GM21825 (cell line): ENCODE measurements around the gene TTYH3.
A peak's percentile ranks its signal among the peaks of the same experiment; 100 is the strongest.

ENCODE experiments used
- ATAC-seq: cut with Tn5 transposase; IDR thresholded peaks from one replicate; pipeline ENCODE4 v1.9.1; 2021; ENCODE audit warnings: mild to moderate bottlenecking, moderate library complexity; ENCODE audit not compliant: unreplicated experiment

The TTYH3 gene

DNA sequence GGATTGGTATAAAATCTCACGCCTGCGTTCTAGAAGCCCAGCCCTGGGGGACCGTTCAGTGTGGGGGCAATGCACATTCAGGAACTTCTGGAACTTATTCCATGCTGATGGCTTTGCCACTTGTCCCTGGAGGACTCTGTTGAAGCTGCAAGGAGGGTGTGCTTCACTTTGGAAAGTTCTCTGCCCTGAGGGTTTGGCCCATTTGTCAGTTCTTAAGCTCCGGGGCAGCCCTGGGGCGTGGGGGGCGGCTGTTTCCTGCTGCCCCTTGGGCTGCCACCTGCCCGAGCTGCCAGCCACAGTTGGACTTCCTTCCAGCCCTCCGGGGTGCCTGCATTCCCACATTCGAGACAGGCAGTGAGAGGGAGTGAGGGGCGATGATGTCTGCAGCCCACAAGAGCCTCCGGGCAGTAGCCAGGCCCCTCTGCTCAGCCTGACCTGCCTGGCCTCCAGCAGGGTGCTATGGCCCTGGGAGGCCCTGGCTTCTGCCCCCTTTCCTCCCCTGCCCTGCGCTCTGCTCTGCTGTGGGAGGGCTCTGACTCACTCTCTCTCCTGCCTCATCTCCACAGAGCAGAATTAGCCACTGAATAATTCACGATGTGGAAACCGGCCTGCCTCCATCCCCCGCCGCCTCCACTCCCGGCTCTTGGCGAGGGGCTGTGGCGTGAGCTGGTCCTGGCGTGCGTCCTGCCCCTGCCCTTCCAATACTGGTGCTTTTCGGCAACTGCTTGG is 1.9 kb downstream of the TTYH3 start:
- no peak for ATAC-seq

DNA sequence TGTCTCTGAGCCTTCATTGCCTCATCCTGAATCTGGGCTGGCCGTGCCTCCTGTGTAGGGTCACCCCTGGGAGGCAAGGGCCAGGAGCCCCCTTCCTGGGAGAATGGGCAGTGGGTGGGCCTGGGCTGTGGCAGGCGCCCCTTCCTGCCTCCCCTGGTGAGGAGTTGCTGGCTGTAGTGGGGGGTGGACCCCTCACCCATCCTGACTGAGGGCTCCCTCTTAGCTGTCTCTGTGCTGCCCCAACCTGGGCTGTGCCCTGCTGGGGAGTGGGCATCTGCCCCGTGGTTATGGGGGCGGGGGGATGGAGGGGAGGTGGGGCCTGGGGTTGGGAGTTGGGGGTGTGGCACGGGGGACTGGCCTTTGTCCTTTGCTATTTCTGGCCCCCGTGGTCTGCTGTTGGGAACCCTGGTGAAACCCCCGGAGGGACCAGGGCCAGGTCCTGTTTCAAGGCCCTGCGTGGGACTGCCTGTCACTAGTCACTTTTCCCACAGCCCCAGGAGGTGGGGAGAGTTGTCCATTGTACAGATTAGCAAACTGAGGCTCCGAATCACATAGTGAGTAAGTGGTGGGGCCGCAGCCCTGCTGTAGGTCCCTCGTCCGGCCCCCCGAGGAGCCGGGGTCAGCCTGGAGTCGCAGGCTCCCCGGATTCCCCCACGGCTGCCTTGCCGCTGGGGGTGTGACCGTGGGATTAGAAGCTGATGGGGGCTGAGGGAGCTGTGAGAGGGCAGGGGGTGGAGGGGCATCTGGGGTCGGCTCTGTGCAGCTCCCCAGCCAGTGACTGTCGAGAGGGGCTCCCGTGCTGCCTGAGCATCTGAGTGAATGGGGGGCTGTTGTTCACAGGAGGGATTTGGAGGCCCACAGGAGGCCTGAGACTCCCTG is 2.7 kb downstream of the TTYH3 start:
- no peak for ATAC-seq

DNA sequence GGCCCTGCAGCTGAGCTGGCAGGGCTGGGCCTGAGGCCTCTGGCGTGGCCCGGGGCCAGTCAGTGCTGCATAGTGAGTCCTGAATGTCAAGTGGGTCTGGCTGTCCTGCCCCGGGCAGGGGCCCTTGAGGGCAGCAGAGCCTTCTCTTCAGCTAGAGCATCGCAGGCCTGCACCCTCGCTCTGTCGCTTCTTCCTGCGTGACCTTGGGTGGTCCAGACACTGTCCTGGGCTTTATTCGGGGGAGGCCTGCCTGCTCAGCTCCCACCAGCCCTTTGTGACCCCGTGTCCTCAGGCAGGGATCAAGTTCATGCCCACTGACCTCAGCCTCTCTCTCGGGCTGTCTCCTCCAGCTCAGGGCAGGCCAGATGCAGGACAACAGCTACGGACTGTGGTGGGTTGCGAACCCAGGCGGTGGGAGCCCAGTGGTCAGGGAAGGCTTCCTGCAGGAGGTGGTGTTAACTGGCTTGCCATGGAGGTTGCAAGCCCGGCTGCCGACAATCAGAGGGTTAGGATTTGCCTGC is 3.4 kb downstream of the TTYH3 start:
- no peak for ATAC-seq

DNA sequence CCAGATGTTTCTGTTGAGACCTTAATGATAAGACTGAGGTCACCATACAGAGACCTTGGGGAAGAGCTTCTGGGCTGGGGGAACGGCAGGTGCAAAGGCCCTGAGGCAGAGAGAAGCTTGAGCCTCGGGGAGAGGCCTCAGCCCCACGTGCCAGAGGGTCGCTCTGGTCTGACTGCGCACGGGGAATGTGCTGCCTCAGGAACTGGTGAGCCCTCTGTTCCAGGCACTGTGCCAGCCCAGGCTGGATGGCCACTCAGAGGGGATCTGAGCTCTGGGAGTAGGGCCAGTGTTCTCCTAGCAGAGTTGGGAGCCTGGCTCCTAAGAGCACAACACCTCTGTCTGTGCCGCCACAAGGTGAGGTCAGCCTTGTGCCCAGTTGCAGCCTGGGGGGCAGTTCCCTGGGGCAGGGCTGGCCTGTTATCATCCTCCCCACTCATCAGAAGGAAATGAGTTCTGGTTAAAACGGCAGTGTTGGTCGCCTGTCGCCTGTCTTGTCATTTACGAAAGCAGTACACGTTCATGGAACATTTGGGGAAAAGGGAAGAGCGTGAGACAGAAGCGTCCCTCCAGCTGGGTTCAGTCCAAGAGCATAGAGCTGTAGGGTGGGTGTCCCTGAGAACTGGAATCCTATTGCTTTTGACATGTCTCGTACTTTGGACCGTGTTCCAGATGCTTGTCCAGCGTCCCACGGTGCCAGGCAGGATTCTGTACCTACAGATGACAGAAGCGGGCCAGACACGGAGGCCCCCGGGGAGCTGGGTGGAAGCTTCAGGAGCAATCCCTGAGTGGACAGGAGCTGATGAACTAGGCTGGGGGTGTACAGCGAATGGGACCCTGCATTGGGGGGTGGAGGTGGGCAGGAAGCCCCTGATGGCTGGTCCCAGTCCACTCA is 4.3 kb downstream of the TTYH3 start:
- ATAC-seq = no peak

DNA sequence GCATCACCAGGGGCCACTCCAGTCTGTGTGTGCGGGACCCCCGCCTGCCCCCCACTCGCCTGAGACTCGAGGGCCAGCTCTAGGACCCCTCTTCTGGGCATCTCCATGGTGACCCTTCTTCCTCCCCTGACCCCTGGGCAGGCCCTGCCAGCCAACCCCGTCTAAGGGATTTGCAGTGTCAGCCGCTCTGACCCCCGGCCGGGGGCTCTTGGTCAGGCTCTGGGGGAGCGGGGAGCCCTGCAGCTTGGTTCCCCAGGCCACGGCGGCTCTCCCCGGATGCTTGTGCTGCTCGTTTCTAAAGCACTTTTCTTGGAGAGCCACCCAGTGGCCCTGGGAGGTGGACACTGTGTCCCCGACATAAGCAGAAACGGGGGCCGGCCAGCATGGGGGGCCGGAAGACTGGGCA is 5.3 kb downstream of the TTYH3 start:
- ATAC-seq = no peak

- no peak for ATAC-seq
Observed at GRCh38 chr7:2637505-2638223, 5.9 kb downstream of the TTYH3 start.

DNA sequence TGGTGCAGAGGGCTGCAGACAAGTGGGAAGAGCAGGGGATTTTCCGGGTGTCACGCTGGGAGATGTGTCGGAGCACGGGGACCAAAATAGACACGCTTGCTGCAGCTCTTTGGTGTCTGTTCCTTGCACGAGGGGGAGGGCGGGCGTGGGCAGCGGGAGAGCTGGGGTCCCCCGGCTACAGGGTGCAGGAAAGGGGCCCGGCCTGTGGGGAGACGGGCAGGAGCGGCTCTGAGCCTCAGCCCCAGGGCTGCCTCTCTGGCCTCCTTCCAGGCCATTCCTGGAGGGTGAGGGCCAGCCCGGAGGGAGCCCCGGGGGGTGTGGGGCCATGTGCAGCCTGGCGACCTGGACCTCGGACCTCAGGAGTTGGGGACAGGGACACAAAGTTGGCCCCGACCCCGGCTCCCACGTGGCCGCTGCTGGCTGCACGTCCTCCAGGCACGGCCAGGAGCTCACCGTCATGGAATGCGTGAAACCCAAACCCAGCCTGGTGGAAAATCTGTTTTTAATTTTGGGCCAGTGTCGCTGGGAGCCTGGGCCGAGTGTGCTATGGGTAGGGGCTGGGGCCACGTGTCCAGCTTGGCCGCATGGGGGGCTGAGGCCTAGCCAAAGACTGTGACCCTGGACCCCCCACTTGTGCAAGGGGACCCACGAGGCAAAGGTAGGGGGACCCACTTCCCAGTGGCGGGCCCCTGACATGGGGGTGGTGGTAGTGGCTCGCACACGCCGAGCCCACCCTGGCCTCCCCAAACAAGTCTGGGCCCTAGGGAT is 6.6 kb downstream of the TTYH3 start:
- ATAC-seq = no peak

DNA sequence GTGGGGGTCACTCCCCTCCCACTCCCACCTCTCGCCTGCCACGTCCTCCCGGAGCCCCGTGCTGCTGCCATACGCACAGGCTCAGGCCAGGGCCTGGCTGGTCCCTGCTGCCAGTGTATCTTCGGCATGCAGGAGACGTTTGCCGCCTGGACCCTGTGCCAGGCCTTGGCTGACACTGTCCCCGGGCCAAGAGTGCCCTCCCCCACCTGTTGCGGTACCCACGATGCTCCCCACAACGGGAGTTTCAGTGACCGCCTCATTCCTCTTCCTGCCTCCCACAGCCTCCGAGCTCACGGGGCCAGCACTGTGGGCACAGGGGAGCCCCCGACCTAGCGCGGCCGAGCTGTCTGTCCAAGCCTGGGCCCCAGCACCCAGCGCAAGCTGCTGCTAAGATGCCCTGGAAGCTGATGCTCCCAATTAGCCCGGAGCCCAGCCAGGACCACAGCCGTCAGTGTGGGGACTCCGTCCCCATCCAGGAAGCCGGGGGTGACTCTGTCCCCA is 7.4 kb downstream of the TTYH3 start:
- no peak for ATAC-seq

GRCh38 chr7:2639695-2640481 is 8.1 kb downstream of the TTYH3 start:
- ATAC-seq = no peak

GRCh38 chr7:2640482-2640830 is 8.7 kb downstream of the TTYH3 start:
- ATAC-seq = no peak

GRCh38 chr7:2640846-2641316 is 9.1 kb downstream of the TTYH3 start:
- ATAC-seq = no peak

DNA sequence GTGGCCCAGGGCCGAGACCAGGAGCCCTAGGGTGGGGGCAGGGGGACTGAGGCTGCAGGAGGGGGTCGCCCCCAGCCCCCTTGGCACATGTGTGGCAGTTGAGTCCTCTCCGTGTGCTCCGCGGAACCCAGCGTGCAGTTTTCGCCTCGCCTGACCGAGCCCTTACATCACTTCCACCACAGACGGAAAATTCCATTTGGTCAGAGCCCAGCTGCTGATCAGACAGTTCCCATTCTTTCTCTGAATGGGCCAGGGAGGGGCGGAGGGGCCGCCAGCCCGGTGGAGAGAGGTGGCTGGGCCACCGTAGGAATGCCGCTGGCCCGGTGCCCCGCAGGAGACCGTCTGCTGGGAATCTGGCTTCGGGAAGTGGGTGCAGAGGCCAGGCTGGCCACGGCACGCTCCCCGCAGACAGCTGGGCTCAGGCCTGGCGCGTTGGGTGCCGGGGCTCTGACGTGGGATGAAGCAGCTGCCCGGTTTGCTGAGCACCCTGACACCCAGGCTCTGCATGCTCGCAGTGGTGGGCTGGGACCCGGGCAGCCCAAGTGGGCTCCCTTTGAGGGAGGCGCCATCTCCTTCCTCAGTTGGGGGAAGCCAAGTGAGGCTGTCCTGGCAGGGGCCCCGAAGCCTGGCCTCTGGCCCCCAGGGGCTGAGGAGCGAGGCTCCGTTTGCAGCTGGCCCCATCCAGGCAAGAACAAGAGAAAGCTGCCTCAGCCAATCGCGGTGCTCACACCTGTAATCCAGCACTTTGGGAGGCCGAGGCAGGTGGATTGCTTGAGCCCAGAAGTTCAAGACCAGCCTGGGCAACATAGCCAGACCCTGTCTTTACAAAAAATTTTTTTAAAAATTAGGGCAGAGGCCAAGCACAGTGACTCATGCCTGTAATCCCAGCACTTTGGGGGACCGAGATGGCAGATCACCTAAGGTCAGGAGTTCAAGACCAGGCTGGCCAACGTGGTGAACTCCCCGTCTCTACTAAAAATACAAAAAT is 9.9 kb downstream of the TTYH3 start:
- ATAC-seq = no peak

DNA sequence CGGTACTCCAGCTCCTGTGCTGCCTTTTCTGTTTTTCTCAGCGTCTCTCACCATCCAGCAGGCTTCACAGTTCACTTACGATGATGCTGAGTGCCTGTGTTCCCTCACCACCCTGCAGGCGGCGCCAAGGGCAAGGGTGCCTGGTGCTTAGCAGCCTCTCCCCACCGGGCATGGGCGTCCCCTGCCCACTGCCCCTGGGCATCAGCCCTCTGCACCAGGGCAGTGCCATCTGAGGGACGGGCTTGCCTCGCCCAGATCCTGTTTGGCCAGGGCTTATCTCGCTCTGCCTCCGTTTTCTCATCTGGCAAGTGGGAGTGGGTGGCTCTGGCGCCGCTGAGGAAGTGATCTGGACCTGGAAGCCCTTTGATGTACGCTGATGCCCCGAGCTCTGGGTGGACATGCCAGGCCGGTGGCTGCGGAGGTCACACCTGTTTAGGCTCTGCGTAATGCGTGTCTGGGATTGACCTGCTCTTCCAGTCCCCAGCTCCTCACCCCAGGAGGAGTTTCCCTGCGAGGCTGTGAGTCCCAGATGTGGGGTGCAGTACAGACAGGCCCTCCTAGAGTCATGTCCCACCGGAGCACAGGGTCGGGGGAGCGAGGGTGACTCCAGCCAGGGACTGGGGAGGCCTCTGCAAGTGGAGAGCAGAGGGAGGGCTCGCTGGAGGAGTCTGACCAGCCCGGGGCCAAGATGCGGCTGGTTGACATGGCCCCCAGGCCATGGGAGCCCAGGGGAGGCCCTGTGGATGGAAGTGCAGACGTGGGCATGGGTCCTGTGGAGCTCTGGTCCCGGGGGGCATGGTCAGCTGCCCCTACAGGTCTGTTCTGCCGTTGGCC is 11.8 kb downstream of the TTYH3 start:
- ATAC-seq = no peak

DNA sequence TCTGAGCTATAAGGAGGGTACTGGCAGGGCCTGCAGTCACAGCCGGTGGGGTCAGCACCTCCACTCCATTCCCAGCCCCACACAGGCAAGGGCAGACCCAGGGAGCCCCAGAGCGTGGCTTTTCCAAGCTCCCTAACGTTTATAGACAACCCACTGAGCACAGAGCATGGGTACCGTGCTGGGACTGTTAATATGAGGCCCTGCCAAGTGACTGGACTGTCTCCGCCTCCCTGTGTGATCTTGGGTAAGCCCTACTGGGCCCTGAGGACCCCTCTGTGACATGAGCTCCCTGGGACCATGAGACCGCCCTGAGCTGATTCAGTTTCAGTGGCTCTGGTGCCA is 12.4 kb downstream of the TTYH3 start:
- ATAC-seq = no peak

DNA sequence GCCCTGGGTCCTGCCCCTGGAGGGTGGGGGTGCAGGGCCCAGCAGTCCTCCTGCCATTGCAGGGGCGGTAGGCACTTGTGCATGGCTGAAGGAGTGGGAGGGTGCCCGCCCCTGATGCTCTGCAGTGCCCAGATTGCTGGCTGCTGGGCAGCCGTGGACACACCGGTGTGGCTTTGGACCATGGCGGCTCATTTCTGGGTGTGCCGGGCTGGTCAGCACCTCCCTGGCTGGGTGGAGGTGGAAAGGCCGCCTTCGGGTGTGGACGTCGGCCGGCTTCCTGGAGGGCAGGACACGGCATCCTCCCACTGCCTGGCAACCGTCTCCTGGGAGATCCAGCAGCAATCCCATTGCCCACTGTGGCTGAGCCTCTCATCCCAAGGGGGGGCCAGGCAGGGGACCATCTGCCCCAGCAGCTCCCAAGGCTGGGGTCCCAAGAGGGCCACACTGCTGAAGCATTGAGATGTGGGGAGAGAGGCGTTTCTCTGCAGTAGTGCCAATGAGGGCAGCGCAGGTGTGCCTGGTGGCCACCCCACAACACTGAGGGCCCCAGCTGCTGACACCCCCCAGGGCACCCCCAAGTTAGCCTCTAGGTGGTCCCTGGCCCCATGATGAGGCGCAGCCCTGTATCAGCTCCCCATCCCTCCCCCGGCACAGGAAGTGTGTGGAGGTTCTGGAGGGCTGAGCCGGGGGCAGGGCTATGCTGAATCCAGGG is 12.9 kb downstream of the TTYH3 start:
- peak; percentile 20 for ATAC-seq

DNA sequence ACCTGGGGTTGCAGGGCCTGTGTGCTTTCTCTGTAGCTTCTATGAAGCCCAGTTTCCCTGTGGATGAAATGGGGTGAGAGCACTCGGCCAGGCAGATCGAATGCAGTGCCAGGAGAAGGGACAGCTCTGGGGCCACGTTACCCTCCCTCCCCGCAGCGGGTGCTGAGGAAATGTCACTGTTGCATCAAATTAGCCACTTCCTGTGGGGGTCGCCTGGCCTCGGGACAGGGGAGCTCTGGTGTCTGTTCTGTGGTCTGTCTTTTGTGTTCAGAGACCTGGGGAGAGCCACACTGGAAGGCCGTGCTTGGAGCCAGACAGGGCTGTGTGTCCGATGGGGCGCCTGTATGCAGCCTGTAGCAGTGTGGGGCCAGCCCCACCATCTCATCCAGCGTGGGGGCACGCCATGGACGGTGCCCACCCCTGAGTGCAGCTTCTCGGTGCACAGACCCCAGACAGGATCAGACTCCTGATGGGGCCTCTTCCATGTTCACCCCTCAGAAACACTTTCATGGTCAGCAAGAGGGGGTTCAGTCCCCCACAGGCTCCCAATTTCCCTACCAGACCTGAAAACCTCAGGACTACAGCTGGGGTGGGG is 13.6 kb downstream of the TTYH3 start:
- ATAC-seq = peak; percentile 43
